Measurements from ENCODE around the gene UNC119.
"Not testable (repeated sequence)": the region's sequence is repeated elsewhere in the genome, so short reads cannot be mapped to it uniquely, and the experiment has no call there.

GRCh38 chr17:28522281-28522680 lies 30.1 kb downstream of the UNC119 start:
- not testable (repeated sequence) for TF ChIP-seq EP300, CTCF (IDR thresholded peaks at IDR 0.05)
